Measurements from ENCODE around the gene TP53.

Gene TP53

DNA sequence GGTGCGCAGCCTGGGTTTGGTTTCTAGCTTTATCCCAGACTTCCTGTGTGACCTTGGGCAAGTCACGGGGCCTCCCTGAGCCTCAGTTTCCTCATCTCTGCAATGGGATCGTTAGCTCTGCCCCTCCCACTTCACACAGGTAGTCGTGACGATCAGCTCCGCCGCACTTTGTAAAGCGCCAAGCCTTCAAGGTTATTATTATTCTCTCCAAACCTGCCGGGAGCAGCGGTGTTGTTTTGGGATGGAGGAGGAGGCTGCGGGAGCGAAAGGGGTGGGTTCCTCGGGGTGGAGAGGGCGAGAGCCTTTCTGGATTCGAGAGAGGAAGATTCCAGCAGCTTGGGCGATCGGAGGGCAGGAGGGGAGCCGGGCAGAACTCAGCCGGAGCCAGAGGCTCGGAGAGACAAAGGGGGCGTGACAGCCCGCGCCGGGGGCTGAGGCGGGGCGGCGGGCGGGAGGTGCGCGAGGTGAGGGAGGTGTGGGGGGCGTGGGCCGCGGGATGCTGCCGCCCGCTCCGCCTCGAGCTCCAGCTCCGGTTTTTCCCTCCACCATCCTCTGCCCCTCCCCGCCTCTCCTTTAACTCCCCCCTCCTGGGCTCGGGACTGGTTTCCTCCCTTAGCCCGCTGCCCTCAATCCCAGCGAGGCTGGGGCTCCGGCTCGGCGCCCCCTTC, 17.4 kb upstream of the TP53 start, which contains the start of gene EFNB3:
Gene EFNB3, plus strand, starts transcription at position 602 of the 668 bp plus-strand sequence. CDS start 397 bp downstream, outside the sequence.
- Histone ChIP-seq H4K20me1 (ENCODE audit: insufficient read depth) (no peaks in the 10 kb centered on the region), H3K79me2 (ENCODE audit: insufficient read depth, low read depth) (no peaks in the 10 kb centered on the region), H2AFZ (ENCODE audit: low read depth) (no peak within 1 kb of the TSS), H3K4me1 (ENCODE audit: low read depth, poor library complexity, severe bottlenecking) (no peaks in the 10 kb centered on the region), H3K27me3 (ENCODE audit: insufficient read depth, low read depth) (no peaks in the 10 kb centered on the region), H3K4me2 (no peak within 1 kb of the TSS), H3K4me3 (IDR thresholded peaks at IDR 0.05; ENCODE audit: insufficient read depth, low read depth, low read length) (no peak within 1 kb of the TSS), H3K36me3 (ENCODE audit: insufficient read depth) (no peaks in the 10 kb centered on the region), H3K9ac (no peak within 1 kb of the TSS), H3K27ac (no peak within 1 kb of the TSS)
- TF ChIP-seq CTCF (conservative IDR thresholded peaks at IDR 0.05; ENCODE audit: low read depth, low read length), result no peak

DNA sequence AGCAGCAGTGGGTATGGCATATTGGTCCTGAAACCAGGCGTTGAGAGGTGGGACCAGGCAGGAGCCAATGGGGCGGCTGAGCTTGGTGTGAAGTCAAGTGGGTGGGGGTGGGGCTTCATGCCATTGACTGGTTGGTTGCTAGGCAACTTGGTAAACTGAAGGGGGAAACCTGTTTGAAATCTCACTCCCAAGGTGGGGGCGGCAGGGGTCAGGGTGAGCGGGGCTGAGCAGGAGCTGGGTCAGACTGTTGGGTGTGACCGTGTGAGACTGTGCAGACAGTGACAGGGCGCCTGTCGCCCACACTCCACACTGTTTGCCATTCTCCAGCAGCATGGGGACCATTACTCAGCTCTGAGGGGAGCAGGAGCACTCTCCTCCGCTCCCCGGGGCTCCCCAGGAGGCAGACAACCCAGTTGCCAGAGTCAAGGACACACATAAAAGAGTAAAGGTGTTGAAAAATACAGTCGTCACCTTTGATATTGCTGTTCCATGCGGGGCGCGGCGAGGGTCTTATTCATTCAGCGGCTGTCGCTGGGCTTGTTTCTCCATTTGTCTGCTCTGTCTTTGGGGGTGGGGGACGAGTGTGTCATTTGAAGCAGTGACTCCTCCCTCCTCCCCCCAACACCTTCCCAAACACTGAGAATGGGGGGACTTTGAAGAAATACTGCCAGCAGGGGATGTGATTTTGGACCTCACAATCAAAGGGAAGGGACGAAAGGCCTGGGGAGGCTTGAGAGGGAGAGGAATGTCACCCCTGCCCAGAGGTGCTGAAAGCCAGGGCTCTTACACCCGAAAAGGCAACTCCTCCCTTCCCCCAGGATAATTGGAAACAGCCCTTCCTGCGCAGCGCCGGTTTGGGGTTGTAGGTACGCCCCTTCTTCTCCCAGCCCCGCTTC, 16.5 kb upstream of the TP53 start:
- H4K20me1 ChIP-seq (ENCODE audit: insufficient read depth), result no peaks in the 10 kb centered on the region
- H3K27me3 ChIP-seq (ENCODE audit: insufficient read depth, low read depth), result no peaks in the 10 kb centered on the region
- no peaks in the 10 kb centered on the region for H3K4me1 ChIP-seq (ENCODE audit: low read depth, poor library complexity, severe bottlenecking)
- H3K36me3 ChIP-seq (ENCODE audit: insufficient read depth), result no peaks in the 10 kb centered on the region
- H3K79me2 ChIP-seq (ENCODE audit: insufficient read depth, low read depth), result no peaks in the 10 kb centered on the region
- H2AFZ ChIP-seq (ENCODE audit: low read depth), result no peak overlapping the region
- H3K27ac ChIP-seq, result no peak overlapping the region
- no peak overlapping the region for H3K9ac ChIP-seq
- no peak overlapping the region for H3K4me3 ChIP-seq (IDR thresholded peaks at IDR 0.05; ENCODE audit: insufficient read depth, low read depth, low read length)
- TF ChIP-seq CTCF (conservative IDR thresholded peaks at IDR 0.05; ENCODE audit: low read depth, low read length), result no peak
- no peak overlapping the region for H3K4me2 ChIP-seq

DNA sequence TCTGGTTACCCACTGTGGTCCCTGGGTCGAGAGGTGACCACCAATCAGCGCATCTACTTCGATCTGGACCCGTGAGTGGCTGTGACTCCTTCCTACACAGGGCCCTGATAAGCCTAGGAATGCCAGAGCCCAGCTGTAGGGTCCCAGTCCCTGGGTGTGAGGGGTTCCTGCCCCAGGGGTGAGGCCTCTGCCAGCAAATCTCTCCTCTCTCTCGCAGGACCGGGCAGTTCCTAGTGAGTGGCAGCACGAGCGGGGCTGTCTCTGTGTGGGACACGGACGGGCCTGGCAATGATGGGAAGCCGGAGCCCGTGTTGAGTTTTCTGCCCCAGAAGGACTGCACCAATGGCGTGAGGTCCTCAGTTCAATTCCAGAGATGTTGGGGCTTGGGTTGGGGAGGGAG, 15.5 kb upstream of the TP53 start:
- H3K4me2 ChIP-seq, result no peak overlapping the region
- H3K4me3 ChIP-seq (IDR thresholded peaks at IDR 0.05; ENCODE audit: insufficient read depth, low read depth, low read length), result no peak overlapping the region

GRCh38 chr17:7701681-7702080, 14.4 kb upstream of the TP53 start:
- H3K4me1 ChIP-seq (ENCODE audit: low read depth, poor library complexity, severe bottlenecking), result no peaks in the 10 kb centered on the region
- no peaks in the 10 kb centered on the region for H4K20me1 ChIP-seq (ENCODE audit: insufficient read depth)

More for the DNA sequence above, 15.5 kb upstream of the TP53 start:
- Histone ChIP-seq H3K4me1 (ENCODE audit: low read depth, poor library complexity, severe bottlenecking) (no peaks in the 10 kb centered on the region), H3K9ac (no peak overlapping the region), H3K36me3 (ENCODE audit: insufficient read depth) (no peaks in the 10 kb centered on the region), H3K27ac (no peak overlapping the region), H4K20me1 (ENCODE audit: insufficient read depth) (no peaks in the 10 kb centered on the region), H3K79me2 (ENCODE audit: insufficient read depth, low read depth) (no peaks in the 10 kb centered on the region), H2AFZ (ENCODE audit: low read depth) (no peak overlapping the region), H3K27me3 (ENCODE audit: insufficient read depth, low read depth) (no peaks in the 10 kb centered on the region)
- TF ChIP-seq CTCF (conservative IDR thresholded peaks at IDR 0.05; ENCODE audit: low read depth, low read length), result no peak

More at GRCh38 chr17:7701681-7702080, 14.4 kb upstream of the TP53 start:
- Histone ChIP-seq H3K9ac (no peak overlapping the region), H3K4me2 (no peak overlapping the region), H2AFZ (ENCODE audit: low read depth) (no peak overlapping the region), H3K36me3 (ENCODE audit: insufficient read depth) (no peaks in the 10 kb centered on the region), H3K27me3 (ENCODE audit: insufficient read depth, low read depth) (no peaks in the 10 kb centered on the region), H3K4me3 (IDR thresholded peaks at IDR 0.05; ENCODE audit: insufficient read depth, low read depth, low read length) (no peak overlapping the region), H3K27ac (no peak overlapping the region), H3K79me2 (ENCODE audit: insufficient read depth, low read depth) (no peaks in the 10 kb centered on the region)
- no peak for TF ChIP-seq CTCF (conservative IDR thresholded peaks at IDR 0.05; ENCODE audit: low read depth, low read length)
